Measurements from ENCODE around the gene NSD2. TPM values are rescaled to one million over a fixed set of nuclear protein-coding genes. Genes with fewer than 3 reads are reported as not detected.

NSD2 gene
- total RNA-seq, 1 experiment from 2014 or later = 122 TPM

GRCh38 chr4:1856071-1856942, 14.9 kb upstream of the NSD2 start, which contains the start of gene LETM1:
Gene LETM1, minus strand, starts transcription at chr4:1856156. Its CDS starts 206 bp downstream, at chr4:1855950.
- Histone ChIP-seq H3K9me3 (no peaks in the 10 kb centered on the region), H3K27me3 (replicated peaks; ENCODE audit: control insufficient read depth, insufficient read depth, low read length) (no peaks in the 10 kb centered on the region), H3K4me3 (ENCODE audit: low read depth, low read length) (peak within 1 kb of the TSS; percentile 95), H3K4me1 (peaks cover 14% of the 10 kb centered on the region), H3K36me3 (ENCODE audit: control insufficient read depth, insufficient read depth, low read length) (no peaks in the 10 kb centered on the region)
- H3K27ac Mint-ChIP-seq (ENCODE audit: unreplicated experiment) = peak within 1 kb of the TSS; percentile 64
- H3K27me3 Mint-ChIP-seq (ENCODE audit: insufficient read depth, unreplicated experiment) = no peaks in the 10 kb centered on the region
- H3K4me1 Mint-ChIP-seq (ENCODE audit: low read depth, unreplicated experiment) = peaks cover 7% of the 10 kb centered on the region
- DNase-seq = peak; percentile 95 to 98
- TF ChIP-seq, protein P1, sequence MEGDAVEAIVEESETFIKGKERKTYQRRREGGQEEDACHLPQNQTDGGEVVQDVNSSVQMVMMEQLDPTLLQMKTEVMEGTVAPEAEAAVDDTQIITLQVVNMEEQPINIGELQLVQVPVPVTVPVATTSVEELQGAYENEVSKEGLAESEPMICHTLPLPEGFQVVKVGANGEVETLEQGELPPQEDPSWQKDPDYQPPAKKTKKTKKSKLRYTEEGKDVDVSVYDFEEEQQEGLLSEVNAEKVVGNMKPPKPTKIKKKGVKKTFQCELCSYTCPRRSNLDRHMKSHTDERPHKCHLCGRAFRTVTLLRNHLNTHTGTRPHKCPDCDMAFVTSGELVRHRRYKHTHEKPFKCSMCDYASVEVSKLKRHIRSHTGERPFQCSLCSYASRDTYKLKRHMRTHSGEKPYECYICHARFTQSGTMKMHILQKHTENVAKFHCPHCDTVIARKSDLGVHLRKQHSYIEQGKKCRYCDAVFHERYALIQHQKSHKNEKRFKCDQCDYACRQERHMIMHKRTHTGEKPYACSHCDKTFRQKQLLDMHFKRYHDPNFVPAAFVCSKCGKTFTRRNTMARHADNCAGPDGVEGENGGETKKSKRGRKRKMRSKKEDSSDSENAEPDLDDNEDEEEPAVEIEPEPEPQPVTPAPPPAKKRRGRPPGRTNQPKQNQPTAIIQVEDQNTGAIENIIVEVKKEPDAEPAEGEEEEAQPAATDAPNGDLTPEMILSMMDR (IDR thresholded peaks at IDR 0.05; ENCODE audit: insufficient read depth in 1 of 2, low read depth in 1 of 2, low read length in 1 of 2, severe bottlenecking in 1 of 2, unreplicated experiment in 1 of 2) = peak in 1 of 2 experiments; percentile 43
- ChIA-PET POLR2A (interaction anchor here (2.2 kb wide), 1 partner anchor 14 kb away, joined by 16 read pairs; the partner anchor contains the start of gene NSD2), CTCF (interaction anchor here (0.5 to 1.4 kb wide), 6 partner anchors 12 to 163 kb away, joined by 3 to 7 read pairs (median 3); no protein-coding TSS in a partner anchor)
- H3K9me3 Mint-ChIP-seq (ENCODE audit: unreplicated experiment) = no peaks in the 10 kb centered on the region
- peaks cover 18% of the 10 kb centered on the region for H3K36me3 Mint-ChIP-seq (ENCODE audit: insufficient read depth, unreplicated experiment)
- H3K4me3 Mint-ChIP-seq (ENCODE audit: unreplicated experiment) = peak within 1 kb of the TSS; percentile 71
- TSS peak; percentile 54 for BruUV-seq (replicated peaks)
- intact Hi-C loops (cut with micrococcal nuclease; ENCODE audit: unreplicated experiment) = loop anchor here (1.0 to 2.0 kb wide), 5 partner anchors 12 to 135 kb away; partner anchors contain the start of genes TACC3 and TMEM129

DNA sequence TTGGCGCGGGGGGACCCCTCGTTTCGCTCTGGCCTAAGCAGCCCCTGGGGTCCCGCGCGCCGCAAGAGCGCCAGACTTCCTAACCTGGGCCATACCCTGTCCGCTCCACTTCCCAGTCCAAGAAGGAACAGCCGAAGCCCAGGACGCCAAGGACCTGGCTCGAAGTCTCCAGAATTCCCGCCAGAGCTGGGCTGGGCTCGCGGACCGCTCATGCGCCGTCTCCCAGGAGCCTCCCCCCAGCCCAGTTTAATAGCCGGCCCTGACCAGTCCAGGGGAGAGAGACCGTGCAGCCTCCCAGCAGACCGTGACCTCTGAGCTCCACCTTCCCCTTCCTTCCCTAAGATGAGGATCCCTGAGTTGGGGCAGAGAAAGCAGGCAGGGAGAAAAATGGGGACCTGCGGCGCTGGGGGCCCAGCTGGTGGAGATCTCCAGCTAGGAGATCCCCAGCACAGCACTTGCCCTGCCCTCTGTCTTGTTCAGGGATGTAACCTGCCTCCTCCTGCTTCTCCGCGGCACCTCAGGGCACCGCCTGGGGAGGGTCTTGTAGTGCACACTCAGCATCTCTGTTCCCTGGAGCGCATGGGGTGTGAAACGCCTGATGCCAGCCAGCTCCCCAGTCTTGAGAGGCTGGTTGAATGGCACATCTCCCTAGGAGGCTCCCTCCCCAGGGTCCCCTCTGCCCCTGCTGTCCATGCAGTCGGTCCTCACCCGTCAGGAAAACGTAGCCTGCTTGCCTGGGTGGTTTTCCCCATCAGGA, 14.1 kb upstream of the NSD2 start:
- peak overlapping the region; percentile 71 for H3K4me3 Mint-ChIP-seq (ENCODE audit: unreplicated experiment)
- no peaks in the 10 kb centered on the region for H3K27me3 ChIP-seq (replicated peaks; ENCODE audit: control insufficient read depth, insufficient read depth, low read length)
- BruUV-seq (replicated peaks) = no TSS peak
- ChIA-PET POLR2A (no interaction called here), CTCF (interaction anchor here (0.7 to 1.4 kb wide), 4 partner anchors 11 to 61 kb away, joined by 3 to 7 read pairs (median 4); no protein-coding TSS in a partner anchor)
- no peak for DNase-seq
- peak overlapping the region; percentile 64 for H3K27ac Mint-ChIP-seq (ENCODE audit: unreplicated experiment)
- H3K36me3 Mint-ChIP-seq (ENCODE audit: insufficient read depth, unreplicated experiment) = peaks cover 13% of the 10 kb centered on the region
- no peaks in the 10 kb centered on the region for H3K9me3 ChIP-seq
- H3K9me3 Mint-ChIP-seq (ENCODE audit: unreplicated experiment) = no peaks in the 10 kb centered on the region
- peak overlapping the region; percentile 95 for H3K4me3 ChIP-seq (ENCODE audit: low read depth, low read length)
- H3K36me3 ChIP-seq (ENCODE audit: control insufficient read depth, insufficient read depth, low read length) = no peaks in the 10 kb centered on the region
- H3K27me3 Mint-ChIP-seq (ENCODE audit: insufficient read depth, unreplicated experiment) = no peaks in the 10 kb centered on the region
- H3K4me1 Mint-ChIP-seq (ENCODE audit: low read depth, unreplicated experiment) = peaks cover 7% of the 10 kb centered on the region
- peaks cover 14% of the 10 kb centered on the region for H3K4me1 ChIP-seq
- TF ChIP-seq, protein P1 (IDR thresholded peaks at IDR 0.05; ENCODE audit: insufficient read depth in 1 of 2, low read depth in 1 of 2, low read length in 1 of 2, severe bottlenecking in 1 of 2, unreplicated experiment in 1 of 2) = no peak
- intact Hi-C loops (cut with micrococcal nuclease; ENCODE audit: unreplicated experiment) = loop anchor here (1.0 to 2.0 kb wide), 5 partner anchors 11 to 136 kb away; partner anchors contain the start of genes TACC3 and TMEM129

- no peaks in the 10 kb centered on the region for H3K9me3 Mint-ChIP-seq (ENCODE audit: unreplicated experiment)
- H3K27me3 Mint-ChIP-seq (ENCODE audit: insufficient read depth, unreplicated experiment) = no peaks in the 10 kb centered on the region
- peaks cover 14% of the 10 kb centered on the region for H3K4me1 ChIP-seq
- H3K27me3 ChIP-seq (replicated peaks; ENCODE audit: control insufficient read depth, insufficient read depth, low read length) = no peaks in the 10 kb centered on the region
- no TSS peak for BruUV-seq (replicated peaks)
- TF ChIP-seq, protein P1 (IDR thresholded peaks at IDR 0.05; ENCODE audit: insufficient read depth in 1 of 2, low read depth in 1 of 2, low read length in 1 of 2, severe bottlenecking in 1 of 2, unreplicated experiment in 1 of 2) = no peak
- no peak overlapping the region for H3K4me3 Mint-ChIP-seq (ENCODE audit: unreplicated experiment)
- no peaks in the 10 kb centered on the region for H3K9me3 ChIP-seq
- intact Hi-C loops (cut with micrococcal nuclease; ENCODE audit: unreplicated experiment) = loop anchor here (2.0 kb wide), 1 partner anchor 63 kb away; no protein-coding TSS in a partner anchor
- H3K4me1 Mint-ChIP-seq (ENCODE audit: low read depth, unreplicated experiment) = peaks cover 6% of the 10 kb centered on the region
- DNase-seq = no peak
- H3K27ac Mint-ChIP-seq (ENCODE audit: unreplicated experiment) = no peak overlapping the region
- H3K36me3 Mint-ChIP-seq (ENCODE audit: insufficient read depth, unreplicated experiment) = peaks cover 7% of the 10 kb centered on the region
- ChIA-PET POLR2A (no interaction called here), CTCF (no interaction called here)
- no peaks in the 10 kb centered on the region for H3K36me3 ChIP-seq (ENCODE audit: control insufficient read depth, insufficient read depth, low read length)
- no peak overlapping the region for H3K4me3 ChIP-seq (ENCODE audit: low read depth, low read length)
These were observed 13.3 kb upstream of the NSD2 start for GRCh38 chr4:1857931-1858330.
